DND-41 (cell line): ENCODE data around the gene NCAPD3.
"Not testable (repeated sequence)": the region's sequence is repeated elsewhere in the genome, so short reads cannot be mapped to it uniquely, and the experiment has no call there.

Experiments
- ATAC-seq: fragments of 200-7000 bp; cut with Tn5 transposase; 3 replicates; pipeline ENCODE4 v1.9.1; 2021; ENCODE audit warnings: low read depth; ENCODE audit not compliant: insufficient read depth
- DNase-seq: peaks from one replicate; pipeline ENCODE4 v3.0.0-alpha.2; 2020
- H2AFZ ChIP-seq: 2 replicates; pipeline ENCODE4 v1.6.0; 2012; ENCODE audit warnings: low read depth, low read length
- H3K27ac ChIP-seq: 2 replicates; pipeline ENCODE4 v1.5.1; 2012; ENCODE audit warnings: low read length, inconsistent platforms
- H3K27me3 ChIP-seq: fragments of 200-600 bp; sonication (generic); 2 replicates; pipeline ENCODE4 v1.6.0; 2012; ENCODE audit warnings: low read length, mild to moderate bottlenecking, inconsistent platforms; ENCODE audit not compliant: insufficient read depth, poor library complexity
- H3K36me3 ChIP-seq: 2 replicates; pipeline ENCODE4 v1.5.1; 2012; ENCODE audit warnings: low read length, inconsistent platforms; ENCODE audit not compliant: insufficient read depth
- H3K4me1 ChIP-seq: 2 replicates; pipeline ENCODE4 v1.5.1; 2012; ENCODE audit warnings: mild to moderate bottlenecking, low read length; ENCODE audit not compliant: insufficient read depth
- H3K4me2 ChIP-seq: 2 replicates; pipeline ENCODE4 v1.6.0; 2012; ENCODE audit warnings: mild to moderate bottlenecking, moderate library complexity, low read length, inconsistent platforms; ENCODE audit not compliant: insufficient read depth
- H3K4me3 ChIP-seq, 2 experiments: fragments of 200-600 bp in 1 of 2; shearing (Covaris generic) in 1 of 2; 2 replicates each; pipeline ENCODE4 v1.5.1; 2012 to 2016; ENCODE audit warnings: inconsistent platforms in 2 of 2, low read length in 2 of 2, mild to moderate bottlenecking in 2 of 2, low read depth in 1 of 2, moderate library complexity in 1 of 2
- H3K79me2 ChIP-seq: 2 replicates; pipeline ENCODE4 v1.6.0; 2012; ENCODE audit warnings: low read length, inconsistent platforms; ENCODE audit not compliant: insufficient read depth
- H3K9ac ChIP-seq: 2 replicates; pipeline ENCODE4 v1.6.0; 2012; ENCODE audit warnings: low read depth, mild to moderate bottlenecking, inconsistent platforms, low read length, moderate library complexity
- H3K9me3 ChIP-seq: 2 replicates; pipeline ENCODE4 v1.5.1; 2012; ENCODE audit warnings: low read length, moderate library complexity, mild to moderate bottlenecking, inconsistent platforms; ENCODE audit not compliant: insufficient read depth, severe bottlenecking
- H4K20me1 ChIP-seq: 2 replicates; pipeline ENCODE4 v1.6.0; 2012; ENCODE audit warnings: low read length; ENCODE audit not compliant: insufficient read depth
- EZH2 ChIP-seq: IDR thresholded peaks from 3 replicates; pipeline ENCODE4 v1.6.1; 2012; ENCODE audit warnings: borderline replicate concordance, low read depth, mild to moderate bottlenecking, moderate library complexity, low read length, inconsistent platforms; ENCODE audit not compliant: severe bottlenecking
- TF ChIP-seq, protein P1 (sequence below): IDR thresholded peaks from 2 replicates; pipeline ENCODE4 v1.5.1; 2012; ENCODE audit warnings: borderline replicate concordance, low read length, moderate library complexity, mild to moderate bottlenecking; ENCODE audit not compliant: poor library complexity, severe bottlenecking; ENCODE audit errors: extremely low read depth

Gene NCAPD3

GRCh38 chr11:134116210-134116609 is 107.6 kb downstream of the NCAPD3 start:
- TF ChIP-seq, protein P1, sequence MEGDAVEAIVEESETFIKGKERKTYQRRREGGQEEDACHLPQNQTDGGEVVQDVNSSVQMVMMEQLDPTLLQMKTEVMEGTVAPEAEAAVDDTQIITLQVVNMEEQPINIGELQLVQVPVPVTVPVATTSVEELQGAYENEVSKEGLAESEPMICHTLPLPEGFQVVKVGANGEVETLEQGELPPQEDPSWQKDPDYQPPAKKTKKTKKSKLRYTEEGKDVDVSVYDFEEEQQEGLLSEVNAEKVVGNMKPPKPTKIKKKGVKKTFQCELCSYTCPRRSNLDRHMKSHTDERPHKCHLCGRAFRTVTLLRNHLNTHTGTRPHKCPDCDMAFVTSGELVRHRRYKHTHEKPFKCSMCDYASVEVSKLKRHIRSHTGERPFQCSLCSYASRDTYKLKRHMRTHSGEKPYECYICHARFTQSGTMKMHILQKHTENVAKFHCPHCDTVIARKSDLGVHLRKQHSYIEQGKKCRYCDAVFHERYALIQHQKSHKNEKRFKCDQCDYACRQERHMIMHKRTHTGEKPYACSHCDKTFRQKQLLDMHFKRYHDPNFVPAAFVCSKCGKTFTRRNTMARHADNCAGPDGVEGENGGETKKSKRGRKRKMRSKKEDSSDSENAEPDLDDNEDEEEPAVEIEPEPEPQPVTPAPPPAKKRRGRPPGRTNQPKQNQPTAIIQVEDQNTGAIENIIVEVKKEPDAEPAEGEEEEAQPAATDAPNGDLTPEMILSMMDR: no peak
- peaks cover 5% of the 10 kb centered on the region; the same call in 1 of the 2 replicates for H4K20me1 ChIP-seq
- no peaks in the 10 kb centered on the region for H3K4me1 ChIP-seq
- no peak overlapping the region for H3K4me3 ChIP-seq
- H2AFZ ChIP-seq: no peak overlapping the region
- no peaks in the 10 kb centered on the region for H3K79me2 ChIP-seq
- ATAC-seq: no peak
- H3K9me3 ChIP-seq: no peaks in the 10 kb centered on the region
- H3K9ac ChIP-seq: no peak overlapping the region
- no peaks in the 10 kb centered on the region for H3K27me3 ChIP-seq
- H3K27ac ChIP-seq: no peak overlapping the region
- no peak for DNase-seq
- no peak overlapping the region for H3K4me2 ChIP-seq
- H3K36me3 ChIP-seq: no peaks in the 10 kb centered on the region

DNA sequence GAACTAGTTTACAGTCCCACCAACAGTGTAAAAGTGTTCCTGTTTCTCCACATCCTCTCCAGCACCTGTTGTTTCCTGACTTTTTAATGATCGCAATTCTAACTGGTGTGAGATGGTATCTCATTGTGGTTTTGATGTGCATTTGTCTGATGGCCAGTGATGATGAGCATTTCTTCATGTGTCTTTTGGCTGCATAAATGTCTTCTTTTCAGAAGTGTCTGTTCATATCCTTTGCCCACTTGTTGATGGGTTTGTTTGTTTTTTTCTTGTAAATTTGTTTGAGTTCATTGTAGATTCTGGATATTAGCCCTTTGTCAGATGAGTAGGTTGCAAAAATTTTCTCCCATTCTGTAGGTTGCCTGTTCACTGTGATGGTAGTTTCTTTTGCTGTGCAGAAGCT is 110.0 kb downstream of the NCAPD3 start:
- not testable (repeated sequence) for H3K4me1 ChIP-seq, H3K4me3 ChIP-seq, H3K9me3 ChIP-seq, H4K20me1 ChIP-seq, H3K27ac ChIP-seq, H3K36me3 ChIP-seq, DNase-seq, H3K27me3 ChIP-seq, H3K9ac ChIP-seq, H2AFZ ChIP-seq, H3K4me2 ChIP-seq, H3K79me2 ChIP-seq, ATAC-seq

DNA sequence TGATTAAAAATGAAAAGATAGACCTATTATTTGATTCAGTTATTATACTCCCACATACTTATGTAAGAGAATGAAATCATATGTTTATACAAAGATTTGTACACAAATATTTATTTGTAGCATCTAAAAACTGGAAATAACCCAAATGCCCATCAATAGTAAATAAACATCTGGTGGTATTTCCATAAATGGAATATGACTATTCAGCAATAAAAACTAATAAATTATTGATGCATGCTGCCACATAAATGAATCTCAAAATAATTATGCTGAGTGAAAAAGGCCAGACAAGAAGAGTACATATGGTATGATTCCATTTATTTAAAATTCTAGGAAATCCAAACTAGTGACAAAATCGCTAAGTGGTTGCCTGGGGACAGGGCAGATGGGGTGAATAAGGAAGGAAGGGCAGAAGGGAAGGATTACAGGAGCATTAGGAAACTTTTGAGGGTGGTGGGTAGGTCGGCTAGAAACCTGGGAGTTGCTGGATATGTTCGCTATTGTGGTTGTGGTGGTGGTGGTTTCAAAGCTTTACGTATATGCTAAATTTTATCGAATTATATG is 113.4 kb downstream of the NCAPD3 start:
- DNase-seq: no peak
- no peaks in the 10 kb centered on the region for H3K9me3 ChIP-seq
- no peak for TF ChIP-seq EZH2
- TF ChIP-seq, protein P1: no peak
- H3K4me1 ChIP-seq: no peaks in the 10 kb centered on the region
- no peak overlapping the region for H2AFZ ChIP-seq
- no peaks in the 10 kb centered on the region for H3K27me3 ChIP-seq
- no peaks in the 10 kb centered on the region for H4K20me1 ChIP-seq
- no peaks in the 10 kb centered on the region for H3K79me2 ChIP-seq
- H3K27ac ChIP-seq: no peak overlapping the region
- no peaks in the 10 kb centered on the region for H3K36me3 ChIP-seq
- no peak overlapping the region for H3K4me3 ChIP-seq
- no peak for ATAC-seq
- no peak overlapping the region for H3K9ac ChIP-seq
- H3K4me2 ChIP-seq: no peak overlapping the region
